T-helper 2 cell treated with Interferon-gamma antibody and Interleukin-4, amounts not matched to agents 100 ng/mL and 5 ng/mL, for 36 hours (primary cell): ENCODE data around the gene KRTAP17-1. TPM values are rescaled to one million over a fixed set of nuclear protein-coding genes. Genes with fewer than 3 reads are reported as not detected.
"Not testable (repeated sequence)": the region's sequence is repeated elsewhere in the genome, so short reads cannot be mapped to it uniquely, and the experiment has no call there.

Source experiments
- intact Hi-C: fragments of 100-400 bp; cut with micrococcal nuclease; formaldehyde crosslinking; loops from one replicate; pipeline ENCODE4 v1.15.1; 2023
- total RNA-seq: library from RNA; stranded (reverse); gene quantifications from 2 replicates; pipeline ENCODE4 v1.2.3, GENCODE V29; 2022

The KRTAP17-1 gene, protein sequence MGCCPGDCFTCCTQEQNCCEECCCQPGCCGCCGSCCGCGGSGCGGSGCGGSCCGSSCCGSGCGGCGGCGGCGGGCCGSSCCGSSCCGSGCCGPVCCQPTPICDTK
- not detected in 2 replicates for total RNA-seq

DNA sequence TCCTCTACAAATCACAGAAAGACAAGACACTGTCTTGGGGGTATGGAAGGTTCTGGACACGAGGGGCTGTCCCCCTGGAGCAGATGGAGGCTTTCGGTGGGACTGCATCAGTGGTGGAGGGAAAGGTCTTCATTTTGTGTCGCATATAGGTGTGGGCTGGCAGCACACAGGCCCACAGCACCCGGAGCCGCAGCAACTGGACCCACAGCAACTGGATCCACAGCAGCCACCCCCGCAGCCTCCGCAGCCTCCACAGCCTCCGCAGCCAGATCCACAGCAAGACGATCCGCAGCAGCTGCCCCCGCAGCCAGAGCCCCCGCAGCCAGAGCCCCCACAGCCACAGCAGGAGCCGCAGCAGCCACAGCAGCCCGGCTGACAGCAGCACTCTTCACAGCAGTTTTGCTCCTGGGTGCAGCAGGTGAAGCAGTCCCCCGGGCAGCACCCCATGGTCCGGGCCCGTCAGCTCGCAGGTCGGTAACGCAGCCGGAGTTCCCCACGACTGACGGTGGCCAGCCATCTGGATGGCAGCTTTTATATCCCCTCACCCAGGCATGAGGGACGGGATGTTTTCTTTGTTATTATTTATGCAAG, at the start of gene KRTAP17-1:
Gene KRTAP17-1, minus strand, starts transcription at position 507 of the 591 bp plus-strand sequence. Its CDS starts 60 bp downstream, at position 447.
- intact Hi-C loops: no loop called here

- intact Hi-C loops: no loop called here
Measured at GRCh38 chr17:41363881-41364280, 48.4 kb upstream of the KRTAP17-1 start.

GRCh38 chr17:41360296-41360995, 44.9 kb upstream of the KRTAP17-1 start:
- intact Hi-C loops: no loop called here

DNA sequence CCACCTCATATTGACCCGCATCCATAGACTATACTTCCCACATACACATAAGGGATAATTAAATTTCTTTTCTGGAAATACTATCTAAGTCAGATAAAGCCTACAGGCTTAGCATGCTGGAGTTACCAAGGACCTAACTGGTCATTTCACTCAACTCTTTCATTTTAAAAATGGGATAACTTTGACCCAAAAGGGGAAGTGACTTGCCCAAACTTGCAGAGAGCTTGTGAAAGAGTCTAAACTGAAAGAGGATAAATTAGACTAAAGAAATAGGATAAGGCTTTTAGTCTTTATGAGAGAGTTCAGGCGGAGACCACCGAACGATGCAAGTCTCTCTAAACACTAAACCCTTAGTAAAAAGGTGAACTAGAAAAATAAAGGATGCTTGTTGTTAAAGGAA, 39.0 kb upstream of the KRTAP17-1 start:
- intact Hi-C loops: no loop called here

DNA sequence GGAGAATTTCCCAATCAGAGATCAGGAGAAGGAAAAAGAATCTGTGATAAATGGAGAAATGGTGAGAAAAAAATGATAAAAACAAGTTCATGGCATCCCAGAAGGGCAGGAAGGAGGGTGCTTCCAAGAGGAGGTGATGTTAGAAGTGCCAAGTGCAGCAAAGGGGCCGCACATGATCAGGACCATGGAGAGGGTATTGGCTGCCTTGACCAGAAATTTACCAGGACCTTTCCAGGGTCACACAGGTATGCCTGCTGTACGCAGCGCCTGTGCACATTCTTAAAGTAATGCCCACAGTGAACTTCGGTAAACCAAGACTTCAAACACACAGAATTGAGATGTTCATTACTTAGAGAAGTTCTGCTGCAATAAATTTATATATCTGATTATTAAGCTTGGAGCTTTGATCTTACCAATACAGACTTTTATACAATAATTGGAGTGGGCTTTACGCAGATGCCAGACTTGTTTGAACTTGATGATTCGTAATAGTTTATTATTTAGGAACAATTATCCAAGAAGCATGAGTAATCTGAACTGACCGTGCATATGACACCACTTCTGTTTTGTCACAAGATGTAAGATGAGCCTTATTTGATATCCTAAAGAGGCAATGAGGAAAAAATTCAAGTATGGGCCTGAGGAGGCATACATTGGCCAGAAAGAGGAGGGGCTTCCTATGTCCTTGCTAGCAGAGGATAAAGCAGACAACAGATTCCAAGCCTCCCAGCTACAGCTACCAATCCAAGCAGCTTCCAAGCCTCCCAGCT, 37.3 kb upstream of the KRTAP17-1 start:
- intact Hi-C loops: no loop called here

DNA sequence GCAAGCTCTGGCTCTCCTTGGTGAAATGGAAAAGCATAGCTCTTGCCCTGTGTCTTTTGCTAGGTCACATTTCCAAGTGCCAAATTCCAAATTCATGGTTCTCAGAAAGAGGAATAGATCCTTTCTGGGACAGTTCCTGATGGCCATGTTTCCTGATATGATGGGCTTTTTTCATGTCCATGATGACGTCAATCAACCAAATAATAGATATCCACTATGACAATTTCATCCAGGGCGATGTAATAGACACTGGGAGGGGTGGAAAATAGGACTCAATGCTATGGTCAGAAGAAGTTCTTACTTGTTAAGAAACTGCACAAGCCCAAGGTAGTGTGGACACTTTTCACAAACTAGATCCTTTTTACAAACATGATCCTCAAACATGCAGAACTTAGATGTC, 35.7 kb upstream of the KRTAP17-1 start:
- intact Hi-C loops: no loop called here

GRCh38 chr17:41350381-41350878, 34.9 kb upstream of the KRTAP17-1 start, which contains the start of gene KRT33A:
TSS of gene KRT33A (minus strand) at chr17:41350828. CDS start at chr17:41350767, 61 bp downstream.
- intact Hi-C loops: not testable (repeated sequence)

GRCh38 chr17:41347869-41348760, 32.6 kb upstream of the KRTAP17-1 start:
- intact Hi-C loops: no loop called here

DNA sequence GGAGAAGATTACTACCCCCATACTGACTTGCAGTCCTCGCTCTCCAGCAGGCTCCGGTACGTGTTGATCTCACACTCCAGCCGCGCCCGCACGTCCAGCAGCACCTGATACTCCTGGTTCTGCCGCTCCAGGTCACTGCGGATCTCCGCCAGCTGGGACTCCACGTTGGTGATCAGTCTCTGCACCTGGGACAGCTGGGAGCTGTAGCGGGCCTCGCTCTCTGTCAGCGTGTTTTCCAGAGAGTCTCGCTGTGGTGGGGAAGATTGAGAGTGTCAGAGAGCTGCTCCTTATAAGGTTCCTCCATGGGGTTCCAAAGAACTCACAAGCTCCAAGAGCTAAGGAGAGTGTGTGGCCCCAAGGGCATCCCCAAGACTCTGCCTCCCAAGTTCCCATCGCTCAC, 30.9 kb upstream of the KRTAP17-1 start:
- intact Hi-C loops: not testable (repeated sequence)

GRCh38 chr17:41345992-41346391, 30.5 kb upstream of the KRTAP17-1 start:
- intact Hi-C loops: no loop called here

- intact Hi-C loops: no loop called here
Measured at GRCh38 chr17:41343029-41343428, 27.5 kb upstream of the KRTAP17-1 start.

DNA sequence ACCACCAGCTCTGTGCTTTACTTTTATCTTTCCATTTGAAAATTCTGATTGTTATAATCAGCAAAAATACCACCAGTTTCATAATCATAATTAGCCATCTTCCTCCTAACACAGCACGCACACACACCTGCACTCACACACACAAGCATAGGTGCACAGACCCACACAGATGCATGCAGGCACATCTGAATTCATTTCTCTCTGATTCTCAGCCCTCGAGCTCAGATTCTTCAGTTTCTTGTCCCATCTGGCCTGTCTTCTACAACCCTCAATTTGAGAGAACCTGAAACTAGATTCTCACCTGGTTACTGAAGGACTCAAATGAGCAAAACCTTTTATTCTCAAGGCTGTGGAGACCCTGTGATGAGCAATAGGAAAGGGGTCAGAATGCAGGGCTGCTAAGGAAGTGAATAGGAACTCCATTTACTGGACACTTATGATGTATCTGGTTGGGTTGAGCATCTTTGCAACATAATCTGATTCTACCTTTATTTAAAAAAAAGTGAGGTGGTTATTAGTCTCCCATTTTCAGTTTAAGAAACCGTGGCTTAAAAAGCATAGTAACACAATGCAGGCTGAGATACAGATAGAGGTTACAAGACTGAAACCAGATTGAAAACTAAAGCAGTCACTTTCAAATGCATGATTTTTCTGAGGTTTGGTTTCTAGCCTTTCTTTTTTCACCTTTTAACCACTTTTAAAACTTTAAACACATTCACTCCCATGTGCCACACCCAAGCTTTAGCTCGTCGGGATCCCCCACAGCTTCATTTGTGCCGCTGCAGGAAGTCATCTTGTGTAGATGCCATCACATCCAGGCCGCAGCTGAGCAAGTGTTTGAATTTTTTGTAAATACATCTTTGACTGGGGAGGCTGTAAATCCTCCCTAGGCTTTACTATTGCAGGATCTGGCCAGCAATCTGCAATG, 25.7 kb upstream of the KRTAP17-1 start:
- intact Hi-C loops: no loop called here

DNA sequence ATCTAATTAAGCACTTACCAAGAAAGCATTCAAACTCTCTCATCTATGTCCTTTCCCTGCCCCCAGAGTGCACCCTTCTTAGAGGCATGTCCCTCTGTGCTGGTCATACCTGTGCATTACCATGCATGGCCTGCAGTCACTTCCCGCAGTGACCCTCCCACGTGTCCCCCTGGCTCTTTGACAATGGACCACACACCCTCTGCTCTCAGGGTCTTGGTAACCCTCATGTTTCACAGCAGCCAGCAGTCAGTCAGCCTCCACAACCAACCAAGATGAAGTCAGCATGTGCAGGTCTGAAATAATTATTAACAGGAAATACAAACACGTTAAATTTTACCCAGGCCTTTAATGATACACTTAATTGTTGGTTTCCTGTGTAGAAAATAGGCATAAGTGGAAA, 25.0 kb upstream of the KRTAP17-1 start:
- intact Hi-C loops: no loop called here

DNA sequence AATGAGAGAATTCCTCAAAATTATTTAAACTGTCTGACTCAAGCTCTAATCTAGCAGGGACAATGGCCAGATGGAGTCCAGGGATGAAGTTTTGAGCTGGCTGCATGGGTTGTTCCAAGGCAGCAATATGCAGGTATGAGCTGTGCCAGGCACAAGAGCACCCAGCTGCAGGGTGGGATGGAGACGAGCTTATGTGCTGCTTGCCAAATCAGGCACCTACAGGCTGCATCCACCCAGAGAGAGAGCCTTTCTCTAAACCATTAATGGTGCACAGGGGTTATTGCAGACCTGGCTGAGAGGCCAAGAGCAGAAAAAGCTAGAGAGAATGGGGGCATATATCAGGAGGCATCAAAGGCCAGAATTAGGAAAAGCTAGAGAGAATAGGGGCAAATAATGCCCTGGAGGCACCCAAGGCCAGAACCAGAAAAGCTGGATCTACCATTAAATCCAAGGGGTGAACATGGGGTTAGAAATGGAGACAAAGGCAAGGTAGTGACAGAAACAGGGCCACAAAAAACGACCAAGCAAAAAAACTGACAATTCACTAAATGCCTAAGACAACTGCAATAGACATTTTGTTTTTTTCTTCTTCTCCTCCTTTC, 24.2 kb upstream of the KRTAP17-1 start:
- intact Hi-C loops: no loop called here

DNA sequence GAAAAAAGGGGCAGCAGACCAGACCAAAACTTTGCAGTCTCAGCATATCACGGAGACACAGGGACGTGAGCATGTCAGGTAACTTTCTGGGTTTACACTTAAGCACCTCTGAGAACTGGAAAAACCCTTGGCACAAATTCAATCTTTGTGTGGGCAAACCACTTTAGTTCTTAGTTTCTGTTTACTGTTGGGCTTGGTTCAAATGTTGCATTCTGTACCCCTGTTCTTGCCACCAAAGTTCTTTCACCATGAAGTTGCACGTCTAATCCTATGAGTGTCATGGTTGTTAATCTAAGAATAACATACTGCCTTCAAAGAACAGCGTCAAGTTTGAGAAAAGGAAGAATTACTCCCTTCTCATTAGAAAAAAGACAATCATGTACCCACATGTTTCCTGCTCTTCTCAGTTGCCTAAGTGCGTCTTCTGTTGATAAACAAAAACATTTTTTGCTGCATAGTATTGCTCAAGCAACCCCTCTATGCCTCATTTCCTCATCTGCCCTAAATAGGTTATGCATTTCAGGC, 23.5 kb upstream of the KRTAP17-1 start:
- intact Hi-C loops: no loop called here

- intact Hi-C loops: no loop called here
Measured at GRCh38 chr17:41335747-41336146, 20.2 kb upstream of the KRTAP17-1 start.

DNA sequence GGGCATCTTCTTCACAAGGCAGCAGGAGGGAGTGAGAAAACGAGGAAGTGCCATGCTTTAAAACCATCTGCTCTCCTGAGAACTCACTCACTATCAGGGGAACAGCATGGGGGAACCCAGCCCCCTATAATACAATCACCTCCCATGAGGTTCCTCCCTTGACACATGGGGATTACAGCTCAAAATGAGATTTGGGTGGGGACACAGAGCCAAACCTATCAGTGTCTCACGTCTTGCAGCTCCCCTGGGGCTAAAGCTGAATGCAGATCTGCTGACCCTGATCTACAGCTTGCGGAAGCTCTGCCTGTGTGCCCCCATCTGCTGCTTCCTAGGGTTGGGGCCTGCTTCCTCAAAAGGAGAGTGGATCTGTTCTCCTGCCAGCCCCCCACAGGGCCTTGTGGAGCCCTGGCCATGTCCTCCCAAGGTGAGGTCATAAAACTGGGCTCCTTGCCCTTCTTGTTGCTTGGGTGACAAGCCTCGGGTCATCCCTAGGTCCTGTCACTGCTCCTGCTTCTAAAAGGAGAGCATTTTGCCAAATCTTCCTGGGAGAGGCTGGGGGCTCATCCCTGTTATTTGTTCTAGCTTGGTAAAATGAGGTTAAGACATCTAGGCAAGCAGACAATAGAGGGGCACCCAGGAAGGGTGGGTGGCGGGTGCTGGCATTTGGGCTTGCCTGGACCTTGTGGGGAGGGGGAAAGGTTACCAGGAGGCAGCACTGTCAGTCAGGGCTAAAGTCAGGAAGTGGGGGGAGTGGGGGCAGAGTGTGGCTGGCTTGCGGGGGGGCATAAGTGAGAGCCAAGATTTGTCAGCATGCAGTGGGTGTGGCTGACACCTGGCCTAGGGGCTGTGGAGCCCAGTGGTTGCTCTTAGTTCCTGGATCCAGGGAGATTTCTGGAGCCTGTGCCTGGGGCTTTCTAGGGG, 19.1 kb upstream of the KRTAP17-1 start:
- intact Hi-C loops: no loop called here

GRCh38 chr17:41333836-41334235, 18.3 kb upstream of the KRTAP17-1 start:
- intact Hi-C loops: no loop called here
